ENCODE measurements around the gene TRAPPC2L. TPM values are rescaled to one million over a fixed set of nuclear protein-coding genes. Genes with fewer than 3 reads are reported as not detected.

The TRAPPC2L gene
- total RNA-seq, 3 donors from 2014 or later: 30.6 to 57.9 (median 40.7) TPM

DNA sequence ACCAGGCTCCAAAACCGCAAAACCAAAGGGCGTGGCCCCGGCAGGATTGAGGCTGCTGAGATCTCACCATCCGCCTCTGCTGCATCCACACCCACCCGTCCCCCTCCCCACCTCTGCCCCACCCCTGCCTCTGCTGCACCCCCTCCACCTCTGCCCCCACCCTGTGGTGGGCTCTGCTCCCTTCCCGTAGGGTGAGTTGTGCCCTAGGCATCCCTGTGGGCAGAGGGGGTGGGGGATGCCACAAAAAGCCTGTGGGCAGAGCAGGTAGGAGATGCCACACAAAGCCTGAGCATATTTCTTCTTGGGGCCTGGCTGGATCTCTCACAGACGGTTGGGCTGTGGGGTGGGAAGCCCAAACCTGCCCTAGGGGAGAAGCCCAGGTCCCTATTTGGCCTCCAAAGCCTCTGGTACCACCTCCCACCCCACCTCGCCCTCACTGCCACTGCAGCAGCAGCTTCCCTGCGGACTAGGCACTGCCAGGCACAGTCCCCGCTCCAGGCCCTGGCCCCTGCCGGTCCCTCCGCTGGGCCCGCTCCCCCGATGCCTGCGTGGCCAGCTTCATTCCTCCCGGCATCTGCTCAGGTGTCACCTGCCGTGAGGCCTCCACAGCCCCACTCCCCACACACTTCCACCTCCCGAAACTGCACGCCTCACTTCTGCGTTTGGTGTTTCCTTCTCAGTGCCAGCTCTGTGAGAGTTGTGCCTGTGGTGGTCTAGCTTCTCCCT lies 20.8 kb downstream of the TRAPPC2L start:
- Histone ChIP-seq H3K9me3 (no peaks in the 10 kb centered on the region), H3K4me1 (ENCODE audit: low read depth) (peaks cover 9% of the 10 kb centered on the region), H3K36me3 (ENCODE audit: low read depth) (no peaks in the 10 kb centered on the region), H3K4me3 (no peak overlapping the region)
- DNase-seq (no peak), ATAC-seq (no peak)
- TF ChIP-seq, protein P1, sequence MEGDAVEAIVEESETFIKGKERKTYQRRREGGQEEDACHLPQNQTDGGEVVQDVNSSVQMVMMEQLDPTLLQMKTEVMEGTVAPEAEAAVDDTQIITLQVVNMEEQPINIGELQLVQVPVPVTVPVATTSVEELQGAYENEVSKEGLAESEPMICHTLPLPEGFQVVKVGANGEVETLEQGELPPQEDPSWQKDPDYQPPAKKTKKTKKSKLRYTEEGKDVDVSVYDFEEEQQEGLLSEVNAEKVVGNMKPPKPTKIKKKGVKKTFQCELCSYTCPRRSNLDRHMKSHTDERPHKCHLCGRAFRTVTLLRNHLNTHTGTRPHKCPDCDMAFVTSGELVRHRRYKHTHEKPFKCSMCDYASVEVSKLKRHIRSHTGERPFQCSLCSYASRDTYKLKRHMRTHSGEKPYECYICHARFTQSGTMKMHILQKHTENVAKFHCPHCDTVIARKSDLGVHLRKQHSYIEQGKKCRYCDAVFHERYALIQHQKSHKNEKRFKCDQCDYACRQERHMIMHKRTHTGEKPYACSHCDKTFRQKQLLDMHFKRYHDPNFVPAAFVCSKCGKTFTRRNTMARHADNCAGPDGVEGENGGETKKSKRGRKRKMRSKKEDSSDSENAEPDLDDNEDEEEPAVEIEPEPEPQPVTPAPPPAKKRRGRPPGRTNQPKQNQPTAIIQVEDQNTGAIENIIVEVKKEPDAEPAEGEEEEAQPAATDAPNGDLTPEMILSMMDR (IDR thresholded peaks at IDR 0.05): no peak
- intact Hi-C loops (cut with DNase I, micrococcal nuclease): no loop called here

DNA sequence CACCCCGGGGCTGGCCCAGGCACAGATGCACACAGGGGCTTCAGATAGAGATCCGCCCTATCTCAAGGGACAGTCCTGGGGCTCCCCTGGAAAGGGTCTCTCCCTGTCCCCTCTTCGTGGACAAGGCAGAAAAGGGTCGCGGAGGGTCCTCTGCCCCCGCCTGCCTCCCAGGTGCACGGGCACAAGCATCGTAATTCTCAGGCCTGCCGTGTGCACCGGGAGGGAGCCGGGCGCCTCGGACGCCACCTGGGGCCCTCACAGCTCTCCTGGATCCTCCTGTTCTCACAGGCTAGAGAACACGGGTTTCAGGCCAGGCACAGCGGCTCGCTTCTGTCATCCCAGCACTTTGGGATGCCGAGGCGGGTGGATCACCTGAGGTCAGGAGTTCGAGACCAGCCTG lies 21.4 kb downstream of the TRAPPC2L start:
- H3K9me3 ChIP-seq: no peaks in the 10 kb centered on the region
- no peak for ATAC-seq

GRCh38 chr16:88878967-88879787 lies 22.2 kb downstream of the TRAPPC2L start:
- TF ChIP-seq, protein P1 (IDR thresholded peaks at IDR 0.05): no peak
- Histone ChIP-seq H3K36me3 (ENCODE audit: low read depth) (no peaks in the 10 kb centered on the region), H3K9me3 (no peaks in the 10 kb centered on the region), H3K4me3 (no peak overlapping the region), H3K4me1 (ENCODE audit: low read depth) (peaks cover 9% of the 10 kb centered on the region)
- ATAC-seq: no peak
- intact Hi-C loops (cut with DNase I, micrococcal nuclease): no loop called here
- DNase-seq: no peak

More for the DNA sequence above, 21.4 kb downstream of the TRAPPC2L start:
- H3K4me3 ChIP-seq: no peak overlapping the region
- peaks cover 9% of the 10 kb centered on the region for H3K4me1 ChIP-seq (ENCODE audit: low read depth)
- H3K36me3 ChIP-seq (ENCODE audit: low read depth): no peaks in the 10 kb centered on the region
- DNase-seq: no peak
- intact Hi-C loops (cut with DNase I, micrococcal nuclease): no loop called here
- TF ChIP-seq, protein P1 (IDR thresholded peaks at IDR 0.05): no peak

DNA sequence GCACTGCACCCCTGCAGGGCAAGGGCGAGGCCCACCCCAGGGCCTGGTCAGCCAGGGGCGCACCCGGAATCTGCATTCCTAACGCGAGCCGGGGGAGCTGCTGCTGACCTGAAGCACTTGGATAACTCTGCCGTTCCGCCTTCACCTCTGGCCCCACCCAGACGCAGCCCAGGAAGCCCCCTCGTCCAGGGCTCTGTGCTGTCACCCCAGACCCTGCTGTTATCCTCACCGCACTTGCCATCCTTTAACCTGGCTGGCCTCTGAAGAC lies 22.8 kb downstream of the TRAPPC2L start:
- Histone ChIP-seq H3K4me1 (ENCODE audit: low read depth) (peaks cover 9% of the 10 kb centered on the region), H3K4me3 (no peak overlapping the region), H3K36me3 (ENCODE audit: low read depth) (no peaks in the 10 kb centered on the region), H3K9me3 (no peaks in the 10 kb centered on the region)
- TF ChIP-seq, protein P1 (IDR thresholded peaks at IDR 0.05): no peak
- no peak for ATAC-seq
- DNase-seq: no peak
- intact Hi-C loops (cut with DNase I, micrococcal nuclease): no loop called here

- Histone ChIP-seq H3K4me1 (ENCODE audit: low read depth) (peaks cover 9% of the 10 kb centered on the region), H3K4me3 (no peak overlapping the region), H3K9me3 (no peaks in the 10 kb centered on the region), H3K36me3 (ENCODE audit: low read depth) (no peaks in the 10 kb centered on the region)
- DNase-seq (no peak), ATAC-seq (no peak)
- intact Hi-C loops (cut with DNase I, micrococcal nuclease): no loop called here
- TF ChIP-seq, protein P1 (IDR thresholded peaks at IDR 0.05): no peak
Measured at GRCh38 chr16:88880226-88881006, 23.5 kb downstream of the TRAPPC2L start.

All from mucosa of descending colon (tissue), 3 donors.